Measurements from ENCODE around the gene SHD. TPM values are rescaled to one million over a fixed set of nuclear protein-coding genes. Genes with fewer than 3 reads are reported as not detected.

The SHD gene
- polyA plus RNA-seq, 1 experiment: not detected

DNA sequence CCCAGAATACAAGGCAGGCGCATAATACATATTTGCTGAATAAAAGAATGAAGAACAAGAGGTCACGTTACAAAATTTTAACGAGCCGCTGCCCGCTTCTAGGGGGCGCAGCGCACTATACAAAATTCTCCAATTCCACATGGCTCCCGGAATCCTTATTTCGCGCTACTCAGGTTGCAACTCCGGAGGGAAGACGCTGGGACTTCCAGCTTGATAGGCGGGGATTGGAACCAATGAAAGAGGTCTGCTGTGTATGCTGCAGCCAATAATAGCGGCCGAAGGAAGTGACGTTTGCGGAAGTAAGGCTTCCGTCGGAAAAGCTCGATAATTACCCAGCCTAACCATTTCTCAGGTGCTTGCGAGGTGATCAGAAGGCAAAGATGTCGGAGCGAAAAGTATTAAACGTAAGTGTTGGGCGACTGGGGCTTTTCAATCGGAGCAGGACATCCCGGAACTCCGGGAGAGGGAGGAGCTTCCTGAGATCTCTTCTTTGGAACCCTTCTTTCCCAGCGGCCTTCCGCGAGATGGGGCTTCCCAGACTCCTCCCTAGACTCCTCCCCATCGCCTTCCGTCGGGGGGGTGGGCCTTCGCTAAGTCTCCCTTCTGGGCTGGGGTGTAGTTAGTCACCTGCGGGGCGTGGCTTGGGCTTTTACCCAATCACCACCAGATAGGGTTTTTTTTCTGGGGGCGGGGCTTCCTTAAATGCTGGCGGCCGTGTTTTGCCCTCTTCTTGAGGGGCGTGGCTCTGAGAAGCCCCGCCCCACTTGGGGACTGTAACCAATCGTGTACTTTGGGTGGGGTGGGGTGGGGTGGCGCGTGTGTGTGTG, 32.1 kb upstream of the SHD start, which contains the start of gene YJU2:
TSS of gene YJU2 (plus strand) at position 314 of the 827 bp plus-strand sequence. CDS start at position 381, 67 bp downstream.
- Histone ChIP-seq H3K4me3 (ENCODE audit: low read depth, low read length) (peak within 1 kb of the TSS; percentile 86), H3K36me3 (ENCODE audit: control insufficient read depth, insufficient read depth, low read length) (peaks cover 9% of the 10 kb centered on the region; the same call in 1 of the 2 replicates), H3K27me3 (ENCODE audit: control insufficient read depth, insufficient read depth, low read length) (no peaks in the 10 kb centered on the region)
- ChIA-PET CTCF (interaction anchor here (0.6 to 1.1 kb wide), 8 partner anchors 13 to 278 kb away, joined by 3 to 5 read pairs (median 4); no protein-coding TSS in a partner anchor), POLR2A (interaction anchor here (0.6 kb wide), 1 partner anchor 28 kb away, joined by 16 read pairs; no protein-coding TSS in a partner anchor)
- peak; percentile 94 for DNase-seq (ENCODE audit: low read depth)
- TF ChIP-seq, protein P1, sequence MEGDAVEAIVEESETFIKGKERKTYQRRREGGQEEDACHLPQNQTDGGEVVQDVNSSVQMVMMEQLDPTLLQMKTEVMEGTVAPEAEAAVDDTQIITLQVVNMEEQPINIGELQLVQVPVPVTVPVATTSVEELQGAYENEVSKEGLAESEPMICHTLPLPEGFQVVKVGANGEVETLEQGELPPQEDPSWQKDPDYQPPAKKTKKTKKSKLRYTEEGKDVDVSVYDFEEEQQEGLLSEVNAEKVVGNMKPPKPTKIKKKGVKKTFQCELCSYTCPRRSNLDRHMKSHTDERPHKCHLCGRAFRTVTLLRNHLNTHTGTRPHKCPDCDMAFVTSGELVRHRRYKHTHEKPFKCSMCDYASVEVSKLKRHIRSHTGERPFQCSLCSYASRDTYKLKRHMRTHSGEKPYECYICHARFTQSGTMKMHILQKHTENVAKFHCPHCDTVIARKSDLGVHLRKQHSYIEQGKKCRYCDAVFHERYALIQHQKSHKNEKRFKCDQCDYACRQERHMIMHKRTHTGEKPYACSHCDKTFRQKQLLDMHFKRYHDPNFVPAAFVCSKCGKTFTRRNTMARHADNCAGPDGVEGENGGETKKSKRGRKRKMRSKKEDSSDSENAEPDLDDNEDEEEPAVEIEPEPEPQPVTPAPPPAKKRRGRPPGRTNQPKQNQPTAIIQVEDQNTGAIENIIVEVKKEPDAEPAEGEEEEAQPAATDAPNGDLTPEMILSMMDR (IDR thresholded peaks at IDR 0.05; ENCODE audit: insufficient read depth, low read depth, low read length): peak; percentile 61

DNA sequence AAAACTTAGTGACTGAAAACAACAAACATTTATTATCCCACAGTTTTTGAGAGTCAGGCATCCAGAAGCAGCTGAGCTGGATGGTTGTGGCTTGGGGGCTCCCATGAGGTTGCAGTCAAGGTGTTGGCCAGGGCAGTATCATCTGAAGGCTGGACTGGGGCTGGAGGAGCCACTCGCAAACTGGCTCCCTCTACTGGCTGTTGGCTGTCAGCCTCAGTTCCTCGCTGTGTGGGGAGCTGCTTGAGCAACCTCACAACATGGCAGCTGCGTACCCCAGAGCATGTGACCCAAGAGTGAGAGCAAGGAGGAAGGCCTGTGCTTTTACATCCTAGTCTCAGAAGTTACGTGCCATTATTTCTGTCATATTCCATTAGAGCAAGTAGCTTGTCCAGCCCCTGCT, 22.5 kb upstream of the SHD start:
- peaks cover 23% of the 10 kb centered on the region for H3K36me3 ChIP-seq (ENCODE audit: control insufficient read depth, insufficient read depth, low read length)
- TF ChIP-seq, protein P1 (IDR thresholded peaks at IDR 0.05; ENCODE audit: insufficient read depth, low read depth, low read length): peak; percentile 17; the same call in 1 of the 2 replicates
- H3K27me3 ChIP-seq (ENCODE audit: control insufficient read depth, insufficient read depth, low read length): no peaks in the 10 kb centered on the region
- no peak overlapping the region for H3K4me3 ChIP-seq (ENCODE audit: low read depth, low read length)
- DNase-seq (ENCODE audit: low read depth): no peak
- POLR2A ChIA-PET: no interaction called here
- CTCF ChIA-PET: interaction anchor here (0.6 kb wide), 1 partner anchor 322 kb away, joined by 3 read pairs; no protein-coding TSS in a partner anchor

DNA sequence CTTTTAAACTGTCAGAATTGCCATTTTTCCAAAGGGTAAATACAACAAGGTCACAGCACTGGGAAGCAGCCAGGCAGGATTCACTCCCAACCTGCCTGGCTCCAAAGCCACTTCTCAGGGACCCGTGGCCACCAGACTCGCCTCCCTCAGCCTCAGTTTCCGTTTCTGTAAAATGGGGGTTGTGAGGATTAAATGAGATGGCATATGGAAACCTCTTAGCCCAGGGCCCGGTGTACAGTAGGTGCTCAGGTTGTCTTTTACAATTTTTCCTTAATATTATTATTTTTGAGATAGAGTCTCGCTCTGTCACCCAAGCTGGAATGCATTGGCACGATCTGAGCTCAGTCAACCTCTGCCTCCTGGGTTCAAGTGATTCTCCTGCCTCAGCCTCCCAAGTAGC, 22.0 kb upstream of the SHD start:
- H3K36me3 ChIP-seq (ENCODE audit: control insufficient read depth, insufficient read depth, low read length): peaks cover 26% of the 10 kb centered on the region
- no peak overlapping the region for H3K4me3 ChIP-seq (ENCODE audit: low read depth, low read length)
- DNase-seq (ENCODE audit: low read depth): no peak
- TF ChIP-seq, protein P1 (IDR thresholded peaks at IDR 0.05; ENCODE audit: insufficient read depth, low read depth, low read length): no peak
- ChIA-PET CTCF (interaction anchor here (0.6 kb wide), 1 partner anchor 323 kb away, joined by 3 read pairs; no protein-coding TSS in a partner anchor), POLR2A (no interaction called here)
- H3K27me3 ChIP-seq (ENCODE audit: control insufficient read depth, insufficient read depth, low read length): no peaks in the 10 kb centered on the region

DNA sequence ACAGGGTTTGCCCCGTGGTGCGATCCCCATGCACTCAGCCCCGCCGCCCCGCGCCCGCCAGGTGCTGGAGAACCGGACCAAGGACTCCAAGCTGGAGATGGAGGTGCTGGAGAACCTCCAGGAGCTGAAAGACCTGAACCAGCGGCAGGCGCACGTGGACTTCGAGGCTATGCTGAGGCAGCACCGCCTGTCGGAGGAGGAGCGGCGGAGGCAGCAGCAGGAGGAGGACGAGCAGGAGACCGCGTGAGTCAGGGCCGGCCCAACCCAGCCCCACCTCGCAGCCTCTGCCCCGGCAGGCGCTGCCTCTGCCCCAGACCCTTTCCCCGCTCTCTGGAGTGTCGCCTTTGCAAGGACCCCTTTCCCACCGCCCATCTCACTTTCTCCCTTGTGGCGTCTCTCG, 20.9 kb upstream of the SHD start:
- Histone ChIP-seq H3K4me3 (ENCODE audit: low read depth, low read length) (no peak overlapping the region), H3K36me3 (ENCODE audit: control insufficient read depth, insufficient read depth, low read length) (peaks cover 27% of the 10 kb centered on the region), H3K27me3 (ENCODE audit: control insufficient read depth, insufficient read depth, low read length) (no peaks in the 10 kb centered on the region)
- CTCF ChIA-PET: interaction anchor here (0.5 to 1.9 kb wide), 2 partner anchors 9 to 22 kb away, joined by 3 to 11 read pairs; no protein-coding TSS in a partner anchor
- DNase-seq (ENCODE audit: low read depth): no peak
- POLR2A ChIA-PET: no interaction called here
- TF ChIP-seq, protein P1 (IDR thresholded peaks at IDR 0.05; ENCODE audit: insufficient read depth, low read depth, low read length): no peak

DNA sequence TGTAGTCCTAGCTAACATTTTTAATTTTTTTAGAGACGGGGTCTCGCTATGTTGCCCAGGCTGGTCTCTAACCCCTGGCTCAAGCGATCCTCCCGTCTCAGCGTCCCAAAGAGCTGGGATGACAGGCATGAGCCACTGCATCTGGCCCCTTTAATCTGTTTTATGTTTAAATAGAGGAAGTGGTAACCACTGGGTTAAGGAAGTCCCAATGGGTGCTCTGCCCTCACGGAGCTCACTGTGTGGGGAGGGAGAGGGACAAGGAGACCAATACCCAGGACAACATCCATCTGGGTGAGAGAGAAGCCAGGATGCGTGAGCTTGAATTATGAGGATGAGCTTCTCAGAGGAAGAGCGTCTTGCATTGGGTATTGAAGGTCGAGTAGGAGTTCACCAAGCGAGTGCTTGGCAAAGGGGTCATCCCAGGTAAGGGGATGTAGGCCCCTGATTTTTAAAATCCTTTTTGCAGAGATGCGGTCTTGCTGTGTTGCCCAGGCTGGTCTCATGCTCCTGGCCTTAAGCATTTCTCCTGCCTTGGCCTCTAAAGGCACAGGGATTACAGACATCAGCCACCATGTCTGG, 18.4 kb upstream of the SHD start:
- Histone ChIP-seq H3K36me3 (ENCODE audit: control insufficient read depth, insufficient read depth, low read length) (peaks cover 26% of the 10 kb centered on the region), H3K27me3 (ENCODE audit: control insufficient read depth, insufficient read depth, low read length) (no peaks in the 10 kb centered on the region), H3K4me3 (ENCODE audit: low read depth, low read length) (no peak overlapping the region)
- POLR2A ChIA-PET: no interaction called here
- CTCF ChIA-PET: interaction anchor here (0.7 to 2.1 kb wide), 4 partner anchors 26 to 291 kb away, joined by 3 to 6 read pairs (median 3); partner anchors contain the start of gene SH3GL1
- no peak for DNase-seq (ENCODE audit: low read depth)
- TF ChIP-seq, protein P1 (IDR thresholded peaks at IDR 0.05; ENCODE audit: insufficient read depth, low read depth, low read length): no peak
